ENCODE results near the gene ST6GALNAC6.

Gene ST6GALNAC6

GRCh38 chr9:127867356-127868277, 31.8 kb downstream of the ST6GALNAC6 start:
- Mint-ChIP-seq H3K9me3 (no peaks in the 10 kb centered on the region), H3K27ac (peak overlapping the region in 1 of 3 experiments; percentile 48), H3K27me3 (ENCODE audit: low read depth) (no peaks in the 10 kb centered on the region)

GRCh38 chr9:127866535-127866934, 32.9 kb downstream of the ST6GALNAC6 start:
- Mint-ChIP-seq H3K4me1 (peaks cover 17% of the 10 kb centered on the region), H3K27ac (no peak overlapping the region), H3K27me3 (ENCODE audit: low read depth) (no peaks in the 10 kb centered on the region), H3K4me3 (no peak overlapping the region), H3K9me3 (no peaks in the 10 kb centered on the region), H3K36me3 (ENCODE audit: low read depth) (peaks cover 12% of the 10 kb centered on the region)
- no peak for TF ChIP-seq CTCF (IDR thresholded peaks at IDR 0.05; ENCODE audit: unreplicated experiment in 3 of 3)

More at GRCh38 chr9:127867356-127868277, 31.8 kb downstream of the ST6GALNAC6 start:
- Mint-ChIP-seq H3K4me1 (peaks cover 17% of the 10 kb centered on the region), H3K4me3 (no peak overlapping the region), H3K36me3 (ENCODE audit: low read depth) (peaks cover 14% of the 10 kb centered on the region)
- TF ChIP-seq CTCF (IDR thresholded peaks at IDR 0.05; ENCODE audit: unreplicated experiment in 3 of 3) = no peak

- peaks cover 18% of the 10 kb centered on the region for H3K4me1 Mint-ChIP-seq
- no peak overlapping the region for H3K4me3 Mint-ChIP-seq
- H3K27ac Mint-ChIP-seq = peak overlapping the region; percentile 0 to 29 (median 2)
- H3K36me3 Mint-ChIP-seq (ENCODE audit: low read depth) = peaks cover 10% of the 10 kb centered on the region
- H3K9me3 Mint-ChIP-seq = no peaks in the 10 kb centered on the region
- peaks cover 5% of the 10 kb centered on the region for H3K27me3 Mint-ChIP-seq (ENCODE audit: low read depth)
- no peak for TF ChIP-seq CTCF (IDR thresholded peaks at IDR 0.05; ENCODE audit: unreplicated experiment in 3 of 3)
These were observed 33.5 kb downstream of the ST6GALNAC6 start for GRCh38 chr9:127865645-127866464.

GRCh38 chr9:127863191-127863621, 36.2 kb downstream of the ST6GALNAC6 start:
- no peak for TF ChIP-seq CTCF (IDR thresholded peaks at IDR 0.05; ENCODE audit: unreplicated experiment in 3 of 3)
- H3K4me1 Mint-ChIP-seq = peaks cover 31% of the 10 kb centered on the region
- H3K27ac Mint-ChIP-seq = peak overlapping the region; percentile 21 to 72 (median 60)
- H3K9me3 Mint-ChIP-seq = no peaks in the 10 kb centered on the region
- H3K27me3 Mint-ChIP-seq (ENCODE audit: low read depth) = peaks cover 5% of the 10 kb centered on the region
- no peak overlapping the region for H3K4me3 Mint-ChIP-seq
- peaks cover 5% of the 10 kb centered on the region for H3K36me3 Mint-ChIP-seq (ENCODE audit: low read depth)

- H3K4me3 Mint-ChIP-seq = no peak overlapping the region
- peaks cover 35% of the 10 kb centered on the region for H3K4me1 Mint-ChIP-seq
- H3K27me3 Mint-ChIP-seq (ENCODE audit: low read depth) = peaks cover 5% of the 10 kb centered on the region
- H3K36me3 Mint-ChIP-seq (ENCODE audit: low read depth) = peaks cover 5% of the 10 kb centered on the region
- no peaks in the 10 kb centered on the region for H3K9me3 Mint-ChIP-seq
- TF ChIP-seq CTCF (IDR thresholded peaks at IDR 0.05; ENCODE audit: unreplicated experiment in 3 of 3) = no peak
- peak overlapping the region; percentile 21 to 72 (median 60) for H3K27ac Mint-ChIP-seq
These were observed 37.1 kb downstream of the ST6GALNAC6 start for GRCh38 chr9:127862075-127863011.
